GM23338 (cell line): ENCODE measurements around the gene PIKFYVE. TPM values are rescaled to one million over a fixed set of nuclear protein-coding genes. Genes with fewer than 3 reads are reported as not detected.

Experiments
- ATAC-seq: fragments of 200-7000 bp; cut with Tn5 transposase; 3 replicates; pipeline ENCODE4 v1.9.1; 2020
- DNase-seq: peaks from one replicate; pipeline ENCODE4 v3.0.0-alpha.2; 2015; ENCODE audit warnings: low spot score
- H2AFZ ChIP-seq: fragments of 200-600 bp; sonication (generic); 2 replicates; pipeline ENCODE4 v1.8.0; 2016; ENCODE audit warnings: antibody characterized with exemption, mild to moderate bottlenecking, moderate library complexity
- H3F3A ChIP-seq: fragments of 200-600 bp; sonication (generic); replicated peaks from 2 replicates; pipeline ENCODE4 v1.8.0; 2017; ENCODE audit warnings: antibody characterized with exemption, mixed run types, low read depth
- H3K27ac ChIP-seq: fragments of 200-600 bp; sonication (generic); 2 replicates; pipeline ENCODE4 v1.6.1; 2016; ENCODE audit warnings: low read depth
- H3K27me3 ChIP-seq: fragments of 200-600 bp; sonication (generic); 2 replicates; pipeline ENCODE4 v1.8.0; 2016; ENCODE audit warnings: mild to moderate bottlenecking, mixed run types, moderate library complexity; ENCODE audit not compliant: insufficient read depth
- H3K36me3 ChIP-seq: fragments of 200-600 bp; sonication (generic); 2 replicates; pipeline ENCODE4 v1.8.0; 2016; ENCODE audit warnings: mild to moderate bottlenecking; ENCODE audit not compliant: insufficient read depth
- H3K4me1 ChIP-seq: fragments of 200-600 bp; sonication (generic); 2 replicates; pipeline ENCODE4 v1.8.0; 2016; ENCODE audit warnings: mild to moderate bottlenecking, moderate library complexity; ENCODE audit not compliant: insufficient read depth
- H3K4me2 ChIP-seq: fragments of 200-600 bp; sonication (generic); 2 replicates; pipeline ENCODE4 v1.7.1; 2017; ENCODE audit warnings: mixed run types
- H3K4me3 ChIP-seq: fragments of 200-600 bp; sonication (generic); 2 replicates; pipeline ENCODE4 v1.6.1; 2016; ENCODE audit warnings: mixed run types
- H3K79me2 ChIP-seq: fragments of 200-600 bp; sonication (generic); replicated peaks from 2 replicates; pipeline ENCODE4 v1.8.0; 2017; ENCODE audit warnings: mild to moderate bottlenecking; ENCODE audit not compliant: insufficient read depth
- H3K9me2 ChIP-seq: fragments of 200-600 bp; sonication (generic); 2 replicates; pipeline ENCODE4 v1.8.0; 2017; ENCODE audit not compliant: insufficient read depth
- H4K20me1 ChIP-seq: fragments of 200-600 bp; sonication (generic); replicated peaks from 2 replicates; pipeline ENCODE4 v1.8.0; 2017; ENCODE audit warnings: mild to moderate bottlenecking; ENCODE audit not compliant: insufficient read depth
- H3K27ac Mint-ChIP-seq: 2 replicates; pipeline ENCODE4 v1.8.0; 2020; ENCODE audit warnings: inconsistent platforms, mild to moderate bottlenecking, moderate library complexity, mixed read lengths
- H3K27me3 Mint-ChIP-seq: 3 replicates; pipeline ENCODE4 v1.8.0; 2022; ENCODE audit warnings: low read depth, mild to moderate bottlenecking, moderate library complexity, mixed read lengths, inconsistent platforms; ENCODE audit not compliant: insufficient read depth, poor library complexity
- H3K36me3 Mint-ChIP-seq: 3 replicates; pipeline ENCODE4 v1.8.0; 2021; ENCODE audit warnings: low read depth, mild to moderate bottlenecking, inconsistent platforms, moderate library complexity, mixed read lengths
- H3K4me1 Mint-ChIP-seq: 3 replicates; pipeline ENCODE4 v1.8.0; 2020; ENCODE audit warnings: mild to moderate bottlenecking, inconsistent platforms, mixed read lengths
- H3K4me3 Mint-ChIP-seq: 3 replicates; pipeline ENCODE4 v1.8.0; 2021; ENCODE audit warnings: moderate library complexity, mild to moderate bottlenecking, inconsistent platforms, mixed read lengths
- H3K9me3 Mint-ChIP-seq: 3 replicates; pipeline ENCODE4 v1.8.0; 2020; ENCODE audit warnings: moderate library complexity, mild to moderate bottlenecking, inconsistent platforms, mixed read lengths
- CREB1 ChIP-seq: fragments of 250-450 bp; sonication (Bioruptor Pico); IDR thresholded peaks from 2 replicates; pipeline ENCODE4 v1.5.0; 2020; ENCODE audit warnings: low read depth, mild to moderate bottlenecking, moderate library complexity
- CTCF ChIP-seq, 2 experiments: fragments of 200-600 bp in 1 of 2; sonication (generic) in 1 of 2; conservative IDR thresholded peaks; 2 replicates each; pipeline versions ENCODE4 v1.5.1 to v1.6.1; 2016 to 2017; ENCODE audit warnings: antibody characterized with exemption in 2 of 2, low read depth in 2 of 2, mild to moderate bottlenecking in 2 of 2, moderate library complexity in 1 of 2
- ETS1 ChIP-seq: IDR thresholded peaks from 2 replicates; pipeline ENCODE4 v1.6.1; 2016; ENCODE audit warnings: antibody characterized with exemption
- EZH2 ChIP-seq: fragments of 200-600 bp; sonication (generic); IDR thresholded peaks from one replicate; pipeline ENCODE4 v1.8.0; 2017; ENCODE audit warnings: antibody characterized with exemption, mild to moderate bottlenecking, low read depth; ENCODE audit not compliant: unreplicated experiment
- EZH2phosphoT487 ChIP-seq: fragments of 200-600 bp; sonication (generic); IDR thresholded peaks from one replicate; pipeline ENCODE4 v1.8.1; 2018; ENCODE audit warnings: antibody characterized with exemption; ENCODE audit not compliant: unreplicated experiment
- JUNB ChIP-seq: IDR thresholded peaks from one replicate; pipeline ENCODE4 v1.6.1; 2016; ENCODE audit warnings: antibody characterized with exemption; ENCODE audit not compliant: unreplicated experiment
- NANOG ChIP-seq: IDR thresholded peaks from 2 replicates; pipeline ENCODE4 v1.6.1; 2016; ENCODE audit warnings: antibody characterized with exemption, borderline replicate concordance
- POLR2AphosphoS5 ChIP-seq: IDR thresholded peaks from 2 replicates; pipeline ENCODE4 v1.6.1; 2016; ENCODE audit warnings: antibody characterized with exemption, low read depth
- STAT1 ChIP-seq: IDR thresholded peaks from one replicate; pipeline ENCODE4 v1.6.1; 2016; ENCODE audit warnings: antibody characterized with exemption; ENCODE audit not compliant: unreplicated experiment
- ZNF114 ChIP-seq: fragments of 250-450 bp; sonication (Bioruptor Pico); IDR thresholded peaks from 2 replicates; pipeline ENCODE4 v1.5.0; 2020; ENCODE audit warnings: mild to moderate bottlenecking, moderate library complexity
- ZNF331 ChIP-seq: fragments of 250-450 bp; sonication (Bioruptor Pico); IDR thresholded peaks from 2 replicates; pipeline ENCODE4 v1.5.0; 2020; ENCODE audit warnings: low read depth, mild to moderate bottlenecking, moderate library complexity
- ZNF462 ChIP-seq: fragments of 250-450 bp; sonication (Bioruptor Pico); IDR thresholded peaks from 2 replicates; pipeline ENCODE4 v1.5.0; 2020; ENCODE audit warnings: mild to moderate bottlenecking, moderate library complexity
- polyA plus RNA-seq: library from polyadenylated mRNA; unstranded; fragments of >200 nt; fragmentation: Nextera tagmentation; extraction: Ambion mirVana; gene quantifications from 2 replicates; pipeline ENCODE4 v1.2.1, GENCODE V29; 2016
- total RNA-seq: library from RNA; depleted of rRNA; stranded (reverse); fragments of >200 nt; shearing (Covaris generic); gene quantifications from 2 replicates; pipeline ENCODE4 v1.2.3, GENCODE V29; 2014
- TF ChIP-seq, protein P1 (sequence below): IDR thresholded peaks from one replicate; pipeline ENCODE4 v1.6.1; 2018; ENCODE audit warnings: antibody characterized with exemption; ENCODE audit not compliant: unreplicated experiment

PIKFYVE gene
- total and polyA plus RNA-seq, 2 experiments from 2014 or later = 15.1 to 48.0 TPM

- no peak for TF ChIP-seq ZNF462 (CRISPR knock-in tag)
- no peak for TF ChIP-seq CTCF (conservative IDR thresholded peaks at IDR 0.05; ENCODE audit: low read depth in 2 of 2)
- no peak for TF ChIP-seq ZNF114
- no peak for TF ChIP-seq STAT1
- TF ChIP-seq JUNB = no peak
- no peak for TF ChIP-seq POLR2AphosphoS5
- no peak for TF ChIP-seq ZNF331 (CRISPR knock-in tag)
- no peak for TF ChIP-seq ETS1
- no peak for TF ChIP-seq NANOG
- no peak for TF ChIP-seq CREB1 (CRISPR knock-in tag)
- TF ChIP-seq EZH2 = no peak
- TF ChIP-seq, protein P1, sequence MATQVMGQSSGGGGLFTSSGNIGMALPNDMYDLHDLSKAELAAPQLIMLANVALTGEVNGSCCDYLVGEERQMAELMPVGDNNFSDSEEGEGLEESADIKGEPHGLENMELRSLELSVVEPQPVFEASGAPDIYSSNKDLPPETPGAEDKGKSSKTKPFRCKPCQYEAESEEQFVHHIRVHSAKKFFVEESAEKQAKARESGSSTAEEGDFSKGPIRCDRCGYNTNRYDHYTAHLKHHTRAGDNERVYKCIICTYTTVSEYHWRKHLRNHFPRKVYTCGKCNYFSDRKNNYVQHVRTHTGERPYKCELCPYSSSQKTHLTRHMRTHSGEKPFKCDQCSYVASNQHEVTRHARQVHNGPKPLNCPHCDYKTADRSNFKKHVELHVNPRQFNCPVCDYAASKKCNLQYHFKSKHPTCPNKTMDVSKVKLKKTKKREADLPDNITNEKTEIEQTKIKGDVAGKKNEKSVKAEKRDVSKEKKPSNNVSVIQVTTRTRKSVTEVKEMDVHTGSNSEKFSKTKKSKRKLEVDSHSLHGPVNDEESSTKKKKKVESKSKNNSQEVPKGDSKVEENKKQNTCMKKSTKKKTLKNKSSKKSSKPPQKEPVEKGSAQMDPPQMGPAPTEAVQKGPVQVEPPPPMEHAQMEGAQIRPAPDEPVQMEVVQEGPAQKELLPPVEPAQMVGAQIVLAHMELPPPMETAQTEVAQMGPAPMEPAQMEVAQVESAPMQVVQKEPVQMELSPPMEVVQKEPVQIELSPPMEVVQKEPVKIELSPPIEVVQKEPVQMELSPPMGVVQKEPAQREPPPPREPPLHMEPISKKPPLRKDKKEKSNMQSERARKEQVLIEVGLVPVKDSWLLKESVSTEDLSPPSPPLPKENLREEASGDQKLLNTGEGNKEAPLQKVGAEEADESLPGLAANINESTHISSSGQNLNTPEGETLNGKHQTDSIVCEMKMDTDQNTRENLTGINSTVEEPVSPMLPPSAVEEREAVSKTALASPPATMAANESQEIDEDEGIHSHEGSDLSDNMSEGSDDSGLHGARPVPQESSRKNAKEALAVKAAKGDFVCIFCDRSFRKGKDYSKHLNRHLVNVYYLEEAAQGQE = no peak
- TF ChIP-seq EZH2phosphoT487 = no peak
- no peaks in the 10 kb centered on the region for H3K27me3 Mint-ChIP-seq
- no peak overlapping the region for H3K27ac Mint-ChIP-seq
- Histone ChIP-seq H3K36me3 (no peaks in the 10 kb centered on the region), H3K4me3 (no peak overlapping the region), H2AFZ (no peak overlapping the region), H3F3A (no peaks in the 10 kb centered on the region), H3K79me2 (no peaks in the 10 kb centered on the region), H4K20me1 (no peaks in the 10 kb centered on the region), H3K4me1 (no peaks in the 10 kb centered on the region), H3K4me2 (no peak overlapping the region), H3K27me3 (no peaks in the 10 kb centered on the region), H3K9me2 (no peaks in the 10 kb centered on the region), H3K27ac (no peak overlapping the region)
- ATAC-seq (no peak), DNase-seq (no peak)
- H3K36me3 Mint-ChIP-seq = peaks cover 11% of the 10 kb centered on the region; the same call in 2 of the 3 replicates
- H3K4me3 Mint-ChIP-seq = no peak overlapping the region
- no peaks in the 10 kb centered on the region for H3K4me1 Mint-ChIP-seq
- H3K9me3 Mint-ChIP-seq = peaks cover 27% of the 10 kb centered on the region
These were observed 38.3 kb upstream of the PIKFYVE start for GRCh38 chr2:208227581-208228232.
